ENCODE results near the gene HPS1. TPM values are rescaled to one million over a fixed set of nuclear protein-coding genes. Genes with fewer than 3 reads are reported as not detected.

Gene HPS1
- total and polyA plus RNA-seq, 2 of the 8 experiments (the other 6 are each of a cell fraction or from before 2014, with no cell fraction given) = 38.7 to 61.7 TPM

DNA sequence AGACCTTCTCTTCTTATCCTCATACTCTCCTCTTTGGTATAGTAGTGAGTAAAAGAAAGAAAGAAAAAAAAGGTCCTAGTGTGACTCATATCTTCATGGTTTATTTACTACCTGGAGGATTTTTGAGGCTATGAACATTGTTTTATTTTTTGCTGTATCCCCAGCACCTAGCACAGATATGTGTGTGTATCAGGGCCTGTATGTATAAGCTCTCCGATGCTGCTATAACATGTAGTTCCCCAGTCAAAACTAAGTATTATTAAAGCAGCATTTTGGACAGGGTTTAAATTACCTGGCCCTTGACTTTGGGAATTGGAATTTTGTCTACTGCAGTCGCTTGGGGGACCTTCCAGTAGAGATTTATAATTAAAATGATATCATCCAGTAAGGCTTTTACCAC is 78.1 kb downstream of the HPS1 start:
- H3K18ac ChIP-seq (ENCODE audit: extremely low read depth, low read length) = no peak overlapping the region

More for the DNA sequence above, 78.1 kb downstream of the HPS1 start:
- Histone ChIP-seq H4K5ac (ENCODE audit: insufficient read length, low read depth, low read length) (no peak overlapping the region), H3K9me3 (ENCODE audit: insufficient read depth in 2 of 2, low read depth in 1 of 2, low read length in 1 of 2) (no peaks in the 10 kb centered on the region), H2BK20ac (ENCODE audit: low read length) (no peak overlapping the region), H3K23me2 (ENCODE audit: low read depth, low read length) (no peaks in the 10 kb centered on the region), H3K9ac (replicated peaks in 1 of 4; ENCODE audit: extremely low read depth in 1 of 4, low read depth in 3 of 4, low read length in 3 of 4) (no peak overlapping the region), H2BK5ac (ENCODE audit: low read depth, low read length) (no peak overlapping the region), H3K4me1 (replicated peaks in 1 of 4; ENCODE audit: control insufficient read depth in 3 of 4, insufficient read depth in 4 of 4, low read length in 3 of 4) (peaks cover 0 to 3% (median 2%) of the 10 kb centered on the region in 4 experiments; a peak in 2 of 7 replicates), H4K8ac (ENCODE audit: extremely low read depth, insufficient read depth, low read length) (no peak overlapping the region), H3K36me3 (ENCODE audit: control insufficient read depth in 2 of 4, insufficient read depth in 4 of 4, low read length in 3 of 4) (no peaks in the 10 kb centered on the region), H2AK5ac (ENCODE audit: low read depth, low read length) (no peak overlapping the region), H3K4ac (replicated peaks; ENCODE audit: insufficient read length, low read depth, low read length) (no peak overlapping the region), H3K4me3 (ENCODE audit: extremely low read depth in 1 of 4, insufficient read depth in 2 of 4, low read depth in 3 of 4, low read length in 4 of 4) (no peak overlapping the region), H2BK15ac (ENCODE audit: low read length) (no peak overlapping the region), H2BK120ac (replicated peaks; ENCODE audit: low read depth, low read length) (no peak overlapping the region), H3K79me1 (ENCODE audit: low read depth, low read length) (no peaks in the 10 kb centered on the region), H3K23ac (ENCODE audit: insufficient read length) (no peak overlapping the region), H4K20me1 (replicated peaks in 1 of 2; ENCODE audit: control insufficient read depth in 1 of 2, insufficient read depth in 2 of 2, low read length in 2 of 2) (no peaks in the 10 kb centered on the region), H3K79me2 (ENCODE audit: control insufficient read depth in 1 of 2, insufficient read depth in 2 of 2, low read length in 2 of 2) (no peaks in the 10 kb centered on the region), H3K27ac (ENCODE audit: low read depth, low read length) (no peak overlapping the region), H2AFZ (ENCODE audit: low read length) (no peak overlapping the region), H4K91ac (replicated peaks; ENCODE audit: insufficient read length, low read length) (no peak overlapping the region), H3K4me2 (ENCODE audit: insufficient read depth in 1 of 2, low read depth in 2 of 2, low read length in 2 of 2) (no peak overlapping the region), H2BK12ac (ENCODE audit: low read depth, low read length) (no peak overlapping the region), H3K27me3 (replicated peaks in 1 of 4; ENCODE audit: control insufficient read depth in 3 of 4, extremely low read depth in 1 of 4, insufficient read depth in 3 of 4, low read length in 3 of 4) (0 out of 7 replicates have a peak, but pooled peaks cover 0 to 3% (median 0%) of the 10 kb centered on the region in 4 experiments), H3K14ac (ENCODE audit: insufficient read length) (no peak overlapping the region), H3K56ac (replicated peaks; ENCODE audit: insufficient read length, low read depth, low read length) (no peak overlapping the region)
- CTCF ChIA-PET (ENCODE audit: partially characterized antibody) = interaction anchor here (0.6 to 1.7 kb wide), 3 partner anchors 11 to 659 kb away, joined by 3 to 5 read pairs (median 3); no protein-coding TSS in a partner anchor
- TF ChIP-seq RXRA (IDR thresholded peaks at IDR 0.05; ENCODE audit: insufficient read depth, low read depth, low read length) (no peak), CEBPB (IDR thresholded peaks at IDR 0.05; ENCODE audit: low read depth, low read length) (no peak), TCF12 (IDR thresholded peaks at IDR 0.05; ENCODE audit: low read depth, low read length) (no peak), NRF1 (IDR thresholded peaks at IDR 0.05; ENCODE audit: low read depth, low read length) (no peak), RFX5 (IDR thresholded peaks at IDR 0.05; ENCODE audit: borderline replicate concordance, low read depth, low read length) (no peak), SP2 (IDR thresholded peaks at IDR 0.05; ENCODE audit: low read length) (no peak)
- TF ChIP-seq, protein P1, sequence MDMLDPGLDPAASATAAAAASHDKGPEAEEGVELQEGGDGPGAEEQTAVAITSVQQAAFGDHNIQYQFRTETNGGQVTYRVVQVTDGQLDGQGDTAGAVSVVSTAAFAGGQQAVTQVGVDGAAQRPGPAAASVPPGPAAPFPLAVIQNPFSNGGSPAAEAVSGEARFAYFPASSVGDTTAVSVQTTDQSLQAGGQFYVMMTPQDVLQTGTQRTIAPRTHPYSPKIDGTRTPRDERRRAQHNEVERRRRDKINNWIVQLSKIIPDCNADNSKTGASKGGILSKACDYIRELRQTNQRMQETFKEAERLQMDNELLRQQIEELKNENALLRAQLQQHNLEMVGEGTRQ (IDR thresholded peaks at IDR 0.05; ENCODE audit: low read length) = no peak
- TF ChIP-seq, protein P2, sequence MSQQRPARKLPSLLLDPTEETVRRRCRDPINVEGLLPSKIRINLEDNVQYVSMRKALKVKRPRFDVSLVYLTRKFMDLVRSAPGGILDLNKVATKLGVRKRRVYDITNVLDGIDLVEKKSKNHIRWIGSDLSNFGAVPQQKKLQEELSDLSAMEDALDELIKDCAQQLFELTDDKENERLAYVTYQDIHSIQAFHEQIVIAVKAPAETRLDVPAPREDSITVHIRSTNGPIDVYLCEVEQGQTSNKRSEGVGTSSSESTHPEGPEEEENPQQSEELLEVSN (IDR thresholded peaks at IDR 0.05) = no peak
- WGBS, 2 experiments (ENCODE audit: extremely low coverage in 1 of 2, insufficient coverage in 1 of 2, insufficient read length in 1 of 2, insufficient replicate concordance in 2 of 2, low coverage in 1 of 2, low lambda C conversion rate in 2 of 2, missing lambda C conversion rate in 1 of 2) = 86% methylated on average over 2 of the region's 2 CpGs; no CpG with 5 or more reads in 1 of the 2 experiments
- FAIRE-seq (no peak), DNase-seq (ENCODE audit: low read depth in 1 of 2, low spot score in 2 of 2) (no peak)
- POLR2A ChIA-PET (ENCODE audit: partially characterized antibody) = no interaction called here

Data from H1 (cell line).